Measurements from ENCODE around the gene ETNK2. TPM values are rescaled to one million over a fixed set of nuclear protein-coding genes. Genes with fewer than 3 reads are reported as not detected.
"Not testable (repeated sequence)": the region's sequence is repeated elsewhere in the genome, so short reads cannot be mapped to it uniquely, and the experiment has no call there.

The ETNK2 gene
- total RNA-seq, 1 experiment from 2014 or later: 15.8 TPM

DNA sequence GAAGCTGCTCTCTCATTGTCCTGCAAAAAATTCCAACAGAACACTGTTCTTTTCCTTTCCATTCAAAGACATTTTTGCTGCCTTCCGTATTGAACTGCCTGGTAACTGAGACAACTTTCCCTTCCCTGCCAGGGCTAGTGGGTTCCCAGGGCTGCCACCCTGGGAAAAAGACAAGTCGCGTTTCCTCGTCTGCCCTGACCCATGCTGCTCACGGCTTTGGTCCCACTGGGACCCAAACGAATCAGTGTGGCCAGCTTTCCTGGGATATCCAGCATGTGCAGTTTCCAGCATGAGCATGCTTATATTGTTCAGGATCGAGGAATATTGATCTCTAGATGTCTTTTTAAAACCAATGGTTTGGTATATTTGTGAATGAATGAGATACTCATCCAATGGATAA, 60.8 kb downstream of the ETNK2 start:
- DNase-seq (ENCODE audit: low spot score): no peak
- in situ Hi-C loops (cut with HindIII; ENCODE audit: low sequenced_read_pairs): no loop called here

- in situ Hi-C loops (cut with HindIII; ENCODE audit: low sequenced_read_pairs); DNase-seq (ENCODE audit: low spot score): not testable (repeated sequence)
Measured at GRCh38 chr1:204090132-204090531, 61.7 kb downstream of the ETNK2 start.

- in situ Hi-C loops (cut with HindIII; ENCODE audit: low sequenced_read_pairs): no loop called here
- peak; percentile 29 for DNase-seq (ENCODE audit: low spot score)
Measured at GRCh38 chr1:204089044-204089751, 62.6 kb downstream of the ETNK2 start.

DNA sequence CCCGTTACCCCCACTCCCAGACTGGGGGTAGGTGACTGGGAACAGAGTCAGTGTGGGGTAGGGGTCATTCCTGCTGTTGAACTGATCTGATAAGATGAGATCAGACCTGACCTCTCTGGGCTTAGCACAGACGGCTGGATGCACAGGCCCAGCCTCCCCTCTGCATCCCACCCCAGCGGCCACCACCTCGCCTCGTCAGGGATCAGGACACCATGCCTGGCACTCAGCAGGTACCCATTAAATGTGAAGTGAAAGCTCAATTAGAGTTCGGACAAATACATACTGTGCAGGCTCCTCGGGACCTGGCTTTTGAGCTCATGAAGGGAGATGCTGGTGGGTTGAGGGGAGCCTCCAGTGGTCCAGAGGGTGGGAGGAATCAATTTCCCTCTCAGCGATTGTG, 63.2 kb downstream of the ETNK2 start:
- DNase-seq (ENCODE audit: low spot score): no peak
- in situ Hi-C loops (cut with HindIII; ENCODE audit: low sequenced_read_pairs): no loop called here

- in situ Hi-C loops (cut with HindIII; ENCODE audit: low sequenced_read_pairs): no loop called here
- DNase-seq (ENCODE audit: low spot score): peak; percentile 29
Measured at GRCh38 chr1:204087893-204088528, 63.8 kb downstream of the ETNK2 start.

GRCh38 chr1:204087181-204087892, 64.5 kb downstream of the ETNK2 start:
- no peak for DNase-seq (ENCODE audit: low spot score)
- in situ Hi-C loops (cut with HindIII; ENCODE audit: low sequenced_read_pairs): no loop called here

DNA sequence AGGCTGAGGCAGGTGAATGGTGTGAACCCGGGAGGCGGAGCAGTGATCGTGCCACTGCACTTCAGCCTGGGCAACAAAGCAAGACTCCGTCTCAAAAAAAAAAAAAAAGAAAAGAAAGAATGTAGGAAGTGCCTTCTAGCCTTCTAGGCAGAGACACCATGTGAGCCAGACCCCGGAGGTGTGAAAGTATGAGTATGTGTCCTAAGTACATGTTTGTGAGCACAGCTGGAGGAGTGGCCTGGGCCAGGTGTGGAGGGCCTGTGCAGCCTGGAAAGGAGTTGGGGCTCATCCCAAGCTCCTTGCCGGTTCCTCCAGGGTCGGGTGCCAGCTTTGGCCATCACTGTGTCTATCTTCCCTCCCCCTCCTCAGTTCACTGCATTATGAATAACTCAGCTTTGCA, 66.0 kb downstream of the ETNK2 start:
- DNase-seq (ENCODE audit: low spot score): no peak
- in situ Hi-C loops (cut with HindIII; ENCODE audit: low sequenced_read_pairs): no loop called here

DNA sequence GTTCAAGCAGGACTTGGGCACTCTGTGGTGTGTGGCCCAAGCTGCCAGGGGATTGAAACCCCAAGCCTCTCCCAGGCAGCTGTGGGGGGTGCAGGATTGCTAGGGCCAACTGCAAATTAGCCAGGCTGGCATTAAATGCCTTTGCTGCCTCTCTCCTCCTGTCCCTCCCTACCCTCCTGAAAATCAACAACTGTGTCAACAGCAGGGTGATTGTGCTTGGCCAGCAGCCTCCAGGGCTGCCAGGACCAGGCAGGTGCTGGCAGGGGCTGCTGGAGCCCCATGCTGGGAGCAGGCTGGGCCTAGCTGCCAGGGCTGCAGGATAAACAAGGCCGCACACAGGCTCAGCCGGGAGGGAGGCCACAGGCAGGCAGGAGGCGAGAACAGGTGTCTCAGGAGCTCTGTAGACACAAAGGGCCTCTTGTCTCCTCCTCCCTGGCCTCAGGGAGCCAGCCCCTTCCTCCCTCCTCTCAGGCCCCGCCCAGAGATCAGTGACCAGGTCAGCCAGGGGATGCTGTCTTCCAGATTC, 67.5 kb downstream of the ETNK2 start:
- DNase-seq (ENCODE audit: low spot score): peak; percentile 97
- in situ Hi-C loops (cut with HindIII; ENCODE audit: low sequenced_read_pairs): no loop called here

DNA sequence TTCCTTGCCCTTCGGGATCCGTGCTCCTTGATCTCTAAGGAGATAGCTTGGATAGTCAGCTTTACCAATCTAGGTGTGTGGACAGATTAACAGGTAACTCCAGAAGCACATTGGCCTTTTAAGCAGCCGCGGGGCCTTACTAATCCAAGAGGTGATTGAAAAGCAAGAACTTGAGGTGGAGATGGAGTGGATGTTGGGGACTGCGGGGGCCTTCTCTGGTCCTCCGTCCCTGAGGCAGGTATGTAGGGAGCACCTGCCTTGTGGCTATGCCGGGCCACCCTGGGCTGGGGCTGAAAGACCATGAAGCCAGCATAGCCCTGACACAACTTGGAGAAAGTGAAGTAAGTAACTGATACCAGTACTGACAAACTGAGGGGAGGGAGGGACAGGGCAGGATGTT, 68.4 kb downstream of the ETNK2 start:
- no peak for DNase-seq (ENCODE audit: low spot score)
- in situ Hi-C loops (cut with HindIII; ENCODE audit: low sequenced_read_pairs): no loop called here

- in situ Hi-C loops (cut with HindIII; ENCODE audit: low sequenced_read_pairs): no loop called here
- DNase-seq (ENCODE audit: low spot score): no peak
Measured at GRCh38 chr1:204081791-204082513, 69.9 kb downstream of the ETNK2 start.

DNA sequence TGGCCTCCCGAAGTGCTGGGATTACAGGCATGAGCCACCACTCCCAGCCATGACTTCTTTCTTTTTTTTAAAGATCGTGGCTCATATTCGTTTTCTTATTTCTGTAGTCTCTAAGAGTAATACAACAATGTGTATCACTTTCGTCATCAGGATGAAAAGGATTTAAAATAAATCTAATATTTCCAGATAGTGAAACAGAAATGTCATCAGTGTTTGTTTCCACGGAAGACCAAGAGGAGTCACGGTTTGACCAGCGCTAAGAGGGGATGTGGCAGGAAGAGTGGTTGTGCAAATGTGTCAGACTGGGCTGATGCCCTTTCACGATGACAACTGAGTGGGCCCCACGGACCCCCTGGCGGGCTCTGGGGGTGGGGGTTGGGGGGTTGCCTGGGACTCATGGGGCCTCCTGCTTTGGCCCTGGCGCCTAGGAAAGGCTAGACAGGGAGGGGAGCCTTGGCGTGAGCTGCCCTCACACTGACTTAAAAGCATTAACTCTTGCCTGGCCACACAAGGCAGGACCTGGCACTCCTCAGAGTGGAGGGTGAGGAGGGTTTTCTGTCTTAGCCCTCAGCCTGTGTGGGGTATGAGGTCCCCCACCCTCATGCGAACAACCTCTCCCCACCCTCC, 70.6 kb downstream of the ETNK2 start:
- in situ Hi-C loops (cut with HindIII; ENCODE audit: low sequenced_read_pairs): no loop called here

More for the DNA sequence above, 70.6 kb downstream of the ETNK2 start:
- no peak for DNase-seq (ENCODE audit: low spot score)

Other genes with a start within 250 kb of the ETNK2 start
- gene SOX13, start 78.9 kb downstream of the ETNK2 start, total RNA-seq (2014; rRNA removed; shearing (Covaris generic)): 0.06 TPM in 1 of 2 replicates, not detected in the other
- not detected in 2 replicates for gene REN, start 14.3 kb upstream of the ETNK2 start, total RNA-seq (2014; rRNA removed; shearing (Covaris generic))
- gene KISS1, start 44.4 kb upstream of the ETNK2 start, total RNA-seq (2014; rRNA removed; shearing (Covaris generic)): 0.25 TPM in 1 of 2 replicates, not detected in the other
- not detected in 2 replicates for gene GOLT1A, start 61.9 kb upstream of the ETNK2 start, total RNA-seq (2014; rRNA removed; shearing (Covaris generic))
- gene PLEKHA6, start 207.9 kb upstream of the ETNK2 start, total RNA-seq (2014; rRNA removed; shearing (Covaris generic)): not detected in 2 replicates